Naive B cell (primary cell): ENCODE results near the gene PPP1CC. TPM values are rescaled to one million over a fixed set of nuclear protein-coding genes. Genes with fewer than 3 reads are reported as not detected.

Source experiments
- polyA plus RNA-seq, 6 donors: library from polyadenylated mRNA; unstranded; fragments of 300-500 nt; fragmentation: Illumina TruSeq; gene quantifications; one replicate each; pipeline ENCODE4 v1.2.3, GENCODE V29; 2021; ENCODE audit warnings: low read depth in 6 of 6

PPP1CC gene
- polyA plus RNA-seq, 6 donors from 2014 or later: 198 to 315 (median 216) TPM

Other genes starting within 250 kb of the PPP1CC start
- gene VPS29, start 240.8 kb downstream of the PPP1CC start, polyA plus RNA-seq: 100 to 1,000 TPM; 120 to 151 (median 143) TPM
- gene RAD9B, start 240.6 kb downstream of the PPP1CC start, polyA plus RNA-seq: 1 to 10 TPM; 1.2 to 4.7 (median 1.6) TPM
- gene PPTC7, start 159.6 kb downstream of the PPP1CC start, polyA plus RNA-seq: 10 to 100 TPM in 5 of 6 donors, 1 to 10 TPM in 1; 7.1 to 21.3 (median 15.9) TPM
- 100 to 1,000 TPM in 1 of 6 donors, 10 to 100 TPM in 5; 52.8 to 109 (median 84.3) TPM for gene TCTN1, start 128.8 kb downstream of the PPP1CC start, polyA plus RNA-seq
- 100 to 1,000 TPM; 654 to 887 (median 845) TPM for gene HVCN1, start 53.8 kb downstream of the PPP1CC start, polyA plus RNA-seq
- gene CCDC63, start 104.1 kb upstream of the PPP1CC start, polyA plus RNA-seq: not detected
- 1 to 10 TPM in 1 of 6 donors, under 1 TPM in 1, not detected in 4; 0.84 to 1.9 TPM for gene MYL2, start 177.7 kb upstream of the PPP1CC start, polyA plus RNA-seq